K562 treated with DMSO at 1 percent for 24 hours (cell line): Measurements from ENCODE around the gene STARD7. TPM values are rescaled to one million over a fixed set of nuclear protein-coding genes. Genes with fewer than 3 reads are reported as not detected.

ENCODE experiments used
- total RNA-seq: library from RNA; unstranded; fragments of 300-600 nt; gene quantifications from 2 replicates; pipeline ENCODE4 v1.2.3, GENCODE V29; 2022; ENCODE audit warnings: low read depth; ENCODE audit not compliant: insufficient read depth

The STARD7 gene, protein sequence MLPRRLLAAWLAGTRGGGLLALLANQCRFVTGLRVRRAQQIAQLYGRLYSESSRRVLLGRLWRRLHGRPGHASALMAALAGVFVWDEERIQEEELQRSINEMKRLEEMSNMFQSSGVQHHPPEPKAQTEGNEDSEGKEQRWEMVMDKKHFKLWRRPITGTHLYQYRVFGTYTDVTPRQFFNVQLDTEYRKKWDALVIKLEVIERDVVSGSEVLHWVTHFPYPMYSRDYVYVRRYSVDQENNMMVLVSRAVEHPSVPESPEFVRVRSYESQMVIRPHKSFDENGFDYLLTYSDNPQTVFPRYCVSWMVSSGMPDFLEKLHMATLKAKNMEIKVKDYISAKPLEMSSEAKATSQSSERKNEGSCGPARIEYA
- total RNA-seq: 97.6 and 105 TPM in 2 replicates

GRCh38 chr2:96208143-96209010 lies at the start of gene STARD7:
Gene STARD7, minus strand, starts transcription at chr2:96208827. Its CDS starts 393 bp downstream, at chr2:96208434.

DNA sequence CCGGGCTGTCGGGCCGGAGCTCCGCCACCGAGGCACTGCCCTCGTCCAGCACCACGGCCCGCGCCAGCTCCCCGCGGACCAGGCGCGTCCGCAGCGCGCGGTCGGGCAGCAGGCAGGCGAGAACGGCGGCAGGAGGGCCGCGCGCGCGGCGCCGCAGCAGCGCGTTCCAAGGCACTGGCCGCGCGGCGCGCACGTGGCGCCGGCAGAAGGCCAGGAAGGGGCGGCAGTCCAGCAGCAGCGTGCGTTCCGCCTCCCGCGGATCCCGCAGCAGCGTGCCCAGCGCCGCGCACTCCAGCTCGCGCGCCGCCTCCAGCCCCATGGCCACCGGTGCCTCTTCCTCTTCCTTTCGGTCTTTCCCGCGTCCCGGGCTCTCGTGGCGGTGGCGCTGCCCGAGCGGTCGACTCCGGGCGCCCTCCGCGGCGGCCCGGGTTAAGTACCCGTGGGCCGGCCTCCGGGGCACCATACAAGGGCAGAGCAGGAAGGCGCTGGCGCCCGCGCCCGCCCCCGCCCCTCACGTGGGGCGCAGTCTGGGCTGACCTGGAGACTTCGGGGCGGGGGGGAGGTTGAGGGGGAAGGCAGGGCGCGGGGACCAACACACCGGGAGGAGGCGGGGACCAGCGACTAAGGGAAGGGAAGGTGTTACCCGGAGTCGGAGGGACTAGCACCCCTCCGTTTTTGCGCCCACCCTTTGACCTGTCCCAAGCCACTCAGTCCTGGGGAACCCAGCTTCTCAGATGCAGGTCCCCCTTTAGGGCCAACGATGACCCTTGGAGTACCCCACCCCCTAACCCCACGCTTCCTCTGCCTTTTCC lies 63.4 kb downstream of the STARD7 start, which contains the start of gene DUSP2:
DUSP2 (minus strand) TSS at position 405 of the 812 bp plus-strand sequence; CDS start at position 319, 86 bp downstream.

DNA sequence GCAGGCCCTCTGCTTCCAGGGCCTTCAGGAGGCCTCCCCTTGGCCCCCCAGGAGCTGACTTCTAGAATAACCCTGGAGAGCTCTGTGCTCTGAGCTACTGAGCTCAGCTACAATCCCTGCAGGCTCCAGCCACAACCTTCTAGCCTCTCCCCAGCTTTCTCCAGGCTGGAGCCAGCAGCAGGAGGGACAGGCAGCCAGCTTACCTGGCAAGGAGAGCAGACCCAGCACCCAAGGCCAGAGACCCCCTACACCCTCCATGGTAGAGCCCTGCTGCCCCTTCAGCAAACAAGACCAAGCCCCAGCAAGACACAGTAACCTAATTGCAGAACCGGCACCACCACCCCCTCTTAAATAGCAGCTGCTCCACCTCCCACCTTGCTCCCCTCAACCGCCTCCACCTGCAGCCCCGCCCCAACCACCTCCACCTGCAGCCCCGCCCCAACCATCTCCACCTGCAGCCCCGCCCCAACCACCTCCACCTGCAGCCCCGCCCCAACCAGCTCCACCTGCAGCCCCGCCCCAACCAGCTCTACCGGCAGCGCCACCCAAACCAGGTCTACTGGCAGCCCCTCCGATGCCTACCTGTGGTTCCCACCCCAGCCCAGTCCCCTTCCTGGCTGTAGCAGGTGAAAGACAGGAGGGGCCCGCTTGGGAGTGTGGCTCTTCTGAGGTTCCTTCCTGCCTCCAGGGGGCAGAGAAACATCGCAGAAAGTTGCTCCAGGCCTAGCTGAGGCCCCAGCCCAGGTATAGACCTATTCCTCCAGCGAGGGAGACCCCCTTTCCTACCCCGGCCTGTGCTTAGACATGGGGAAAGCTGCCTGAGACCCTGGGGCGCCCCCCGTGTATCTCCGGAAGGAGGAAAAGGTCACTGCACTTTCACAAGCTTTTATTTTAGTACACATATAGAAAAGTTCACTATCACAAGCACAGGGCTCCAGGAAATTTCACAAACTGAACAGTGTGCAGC lies 70.2 kb downstream of the STARD7 start, which contains the start of gene ASTL:
ASTL (minus strand) TSS at position 324 of the 967 bp plus-strand sequence; CDS start at position 258, 66 bp downstream.

Other genes with a start within 250 kb of the STARD7 start
- 2.4 and 5.1 TPM in 2 replicates for gene ANKRD36C, start 217.0 kb downstream of the STARD7 start, total RNA-seq
- gene GPAT2, start 173.9 kb downstream of the STARD7 start, total RNA-seq: 0.46 and 0.85 TPM in 2 replicates
- gene ADRA2B, start 92.3 kb downstream of the STARD7 start, total RNA-seq: not detected in 2 replicates
- gene ASTL, start 70.3 kb downstream of the STARD7 start, total RNA-seq: not detected in 2 replicates
- gene DUSP2, start 63.4 kb downstream of the STARD7 start, total RNA-seq: 0.43 TPM in 1 of 2 replicates, not detected in the other
- 29.3 and 31.7 TPM in 2 replicates for gene TMEM127, start 57.2 kb upstream of the STARD7 start, total RNA-seq
- 107 and 112 TPM in 2 replicates for gene CIAO1, start 57.4 kb upstream of the STARD7 start, total RNA-seq
- gene SNRNP200, start 96.7 kb upstream of the STARD7 start, total RNA-seq: 216 and 221 TPM in 2 replicates
- gene ITPRIPL1, start 116.5 kb upstream of the STARD7 start, total RNA-seq: 3.6 and 4.2 TPM in 2 replicates
- gene NCAPH, start 126.9 kb upstream of the STARD7 start, total RNA-seq: 64.5 and 68.0 TPM in 2 replicates